Right lobe of liver (tissue), 6 donors: ENCODE measurements around the gene PZP. TPM values are rescaled to one million over a fixed set of nuclear protein-coding genes. Genes with fewer than 3 reads are reported as not detected.

ENCODE experiments used
- ATAC-seq, 4 donors: fragments of 200-7000 bp; cut with Tn5 transposase; one replicate each; pipeline ENCODE4 v1.9.1; 2020; ENCODE audit warnings: mild to moderate bottlenecking in 4 of 4, moderate library complexity in 4 of 4
- DNase-seq, 3 donors: peaks; one replicate each; pipeline ENCODE4 v3.0.0-alpha.2; 2020
- H3K27ac ChIP-seq, 3 donors: fragments of 200-600 bp; one replicate each; pipeline ENCODE4 v1.8.0; 2022
- H3K27me3 ChIP-seq, 2 donors: fragments of 200-600 bp; one replicate each; pipeline ENCODE4 v1.8.0; 2022
- H3K36me3 ChIP-seq, 4 donors: fragments of 200-600 bp; sonication (generic) in 1 of 4; one replicate each; pipeline versions ENCODE4 v1.5.1 to v1.8.0; 2017 to 2022; ENCODE audit warnings: control low read depth in 1 of 4
- H3K4me1 ChIP-seq, 4 donors: fragments of 200-600 bp; sonication (generic) in 1 of 4; one replicate each; pipeline versions ENCODE4 v1.5.1 to v1.8.0; 2017 to 2022; ENCODE audit warnings: control low read depth in 1 of 4
- H3K4me3 ChIP-seq, 3 donors: fragments of 200-600 bp; one replicate each; pipeline ENCODE4 v1.8.0; 2022
- H3K9me3 ChIP-seq, 4 donors: fragments of 200-600 bp; sonication (generic) in 1 of 4; one replicate each; pipeline versions ENCODE4 v1.5.1 to v1.8.0; 2017 to 2022; ENCODE audit warnings: control low read depth in 1 of 4
- CTCF ChIP-seq, 4 donors: fragments of 200-600 bp in 3 of 4; fragments of 450-650 bp in 1 of 4; IDR thresholded peaks; one replicate each; pipeline versions ENCODE4 v1.5.1 to v1.8.0; 2016 to 2022; ENCODE audit warnings: antibody characterized with exemption in 4 of 4, mild to moderate bottlenecking in 2 of 4
- POLR2A ChIP-seq: fragments of 450-650 bp; IDR thresholded peaks from one replicate; pipeline ENCODE4 v1.6.1; 2017; ENCODE audit warnings: antibody characterized with exemption, mild to moderate bottlenecking
- WGBS: methylation state at CpG from one replicate; pipeline ENCODE4 v1.1.6; 2018; ENCODE audit warnings: low coverage, low lambda C conversion rate; ENCODE audit not compliant: insufficient coverage; ENCODE audit errors: missing lambda C conversion rate; 5-methylcytosine and 5-hydroxymethylcytosine counted together
- intact Hi-C, 2 donors: fragments of 100-400 bp; cut with DNase I; formaldehyde crosslinking; loops; one replicate each; pipeline versions ENCODE4 v1.11.2 to v1.14.1; 2022
- total RNA-seq, 6 experiments: library from RNA; depleted of rRNA in 2 of 6; stranded (reverse); fragments of >200 nt in 2 of 6; fragmentation: NEBNext Ultra II Directional in 3 of 6; extraction: Animal tissue kit (Norgen Biotek cat#: 25700) in 3 of 6; gene quantifications; one replicate each; pipeline versions ENCODE4 v1.1.0 to v1.2.4, GENCODE V29; 2016 to 2023
- donor health status: DM: no; HTN: yes; CAD: no.
- donor health status: DM: no; HTN: no; CAD: no.
- donor health status: DM: no; HTN: no; CAD: no.
- donor health status: DM: no; HTN: yes; CAD: no.
- donor health status: DM: no; HTN: yes; CAD: no.

Gene PZP
- total RNA-seq, 6 experiments from 2014 or later, result 0.86 to 158 (median 11.1) TPM

GRCh38 chr12:9104087-9104486, 104.1 kb downstream of the PZP start:
- WGBS, result 62% methylated on average over 4 of the region's 4 CpGs
- no peak overlapping the region for H3K4me3 ChIP-seq

GRCh38 chr12:9103050-9103849, 104.9 kb downstream of the PZP start:
- intact Hi-C loops, result loop anchor here in 1 of 2 donors (10.0 kb wide), 1 partner anchor 52 kb away; no protein-coding TSS in a partner anchor
- H3K4me3 ChIP-seq, result no peak overlapping the region
- DNase-seq, result no peak
- H3K9me3 ChIP-seq, result no peaks in the 10 kb centered on the region
- H3K27me3 ChIP-seq, result no peaks in the 10 kb centered on the region
- 83% methylated on average over 4 of the region's 4 CpGs for WGBS
- H3K4me1 ChIP-seq, result no peaks in the 10 kb centered on the region
- no peak overlapping the region for H3K27ac ChIP-seq
- no peak for ATAC-seq
- H3K36me3 ChIP-seq, result peaks cover 20 to 99% (median 62%) of the 10 kb centered on the region in 4 donors
- TF ChIP-seq CTCF (IDR thresholded peaks at IDR 0.05) (no peak), POLR2A (peak; percentile 28)

More at GRCh38 chr12:9104087-9104486, 104.1 kb downstream of the PZP start:
- ATAC-seq (no peak), DNase-seq (no peak)
- no peaks in the 10 kb centered on the region for H3K4me1 ChIP-seq
- no peaks in the 10 kb centered on the region for H3K27me3 ChIP-seq
- TF ChIP-seq CTCF (IDR thresholded peaks at IDR 0.05), result no peak
- TF ChIP-seq POLR2A, result peak; percentile 6
- H3K9me3 ChIP-seq, result no peaks in the 10 kb centered on the region
- intact Hi-C loops, result loop anchor here in 1 of 2 donors (10.0 kb wide), 1 partner anchor 51 kb away; no protein-coding TSS in a partner anchor
- no peak overlapping the region for H3K27ac ChIP-seq
- H3K36me3 ChIP-seq, result peaks cover 18 to 99% (median 62%) of the 10 kb centered on the region in 4 donors

GRCh38 chr12:9101018-9101687, 107.0 kb downstream of the PZP start:
- Histone ChIP-seq H3K27me3 (no peaks in the 10 kb centered on the region), H3K36me3 (peaks cover 20 to 100% (median 64%) of the 10 kb centered on the region in 4 donors), H3K4me1 (no peaks in the 10 kb centered on the region), H3K4me3 (no peak overlapping the region), H3K27ac (no peak overlapping the region), H3K9me3 (no peaks in the 10 kb centered on the region)
- TF ChIP-seq CTCF (IDR thresholded peaks at IDR 0.05) (no peak), POLR2A (no peak)
- ATAC-seq, result peak in 1 of 4 donors; percentile 12
- WGBS, result 75% methylated on average over 8 of the region's 8 CpGs
- intact Hi-C loops, result loop anchor here in 1 of 2 donors (10.0 kb wide), 1 partner anchor 54 kb away; no protein-coding TSS in a partner anchor
- no peak for DNase-seq

- DNase-seq (no peak), ATAC-seq (no peak)
- Histone ChIP-seq H3K4me3 (no peak overlapping the region), H3K27me3 (no peaks in the 10 kb centered on the region), H3K36me3 (peaks cover 22 to 98% (median 59%) of the 10 kb centered on the region in 4 donors), H3K9me3 (no peaks in the 10 kb centered on the region), H3K27ac (no peak overlapping the region), H3K4me1 (no peaks in the 10 kb centered on the region)
- 81% methylated on average over 2 of the region's 2 CpGs for WGBS
- TF ChIP-seq POLR2A, result no peak
- no peak for TF ChIP-seq CTCF (IDR thresholded peaks at IDR 0.05)
- intact Hi-C loops, result loop anchor here in 1 of 2 donors (10.0 kb wide), 1 partner anchor 55 kb away; no protein-coding TSS in a partner anchor
Measured at GRCh38 chr12:9099552-9100190, 108.5 kb downstream of the PZP start.
